ENCODE data around the gene LAMTOR2.
A peak's percentile ranks its signal among the peaks of the same experiment; 100 is the strongest.
"Not testable (repeated sequence)": the region's sequence is repeated elsewhere in the genome, so short reads cannot be mapped to it uniquely, and the experiment has no call there.

Gene LAMTOR2

GRCh38 chr1:156052862-156053767, 1.5 kb upstream of the LAMTOR2 start:
- peak; percentile 56 for DNase-seq

GRCh38 chr1:156053768-156054499, 648 bp upstream of the LAMTOR2 start, which contains the start of gene UBQLN4:
UBQLN4 (minus strand) TSS chr1:156053798; CDS start chr1:156053701, 97 bp downstream.
- peak; percentile 85 for DNase-seq

GRCh38 chr1:156055281-156056048, 883 bp downstream of the LAMTOR2 start:
- no peak for DNase-seq

- no peak for DNase-seq
Observed at GRCh38 chr1:156056326-156056849, 1.8 kb downstream of the LAMTOR2 start.

GRCh38 chr1:156060937-156061636, 6.5 kb downstream of the LAMTOR2 start, which contains the start of gene RAB25:
RAB25 (plus strand) TSS chr1:156061160; CDS start chr1:156061401, 241 bp downstream.
- no peak for DNase-seq

GRCh38 chr1:156062189-156062588, 7.6 kb downstream of the LAMTOR2 start:
- no peak for DNase-seq

- DNase-seq = no peak
Observed at GRCh38 chr1:156063997-156064285, 9.4 kb downstream of the LAMTOR2 start.

GRCh38 chr1:156064615-156065014, 10.0 kb downstream of the LAMTOR2 start:
- DNase-seq = no peak

- DNase-seq = no peak
Observed at GRCh38 chr1:156065212-156065611, 10.6 kb downstream of the LAMTOR2 start.

- no peak for DNase-seq
Observed at GRCh38 chr1:156065871-156066270, 11.3 kb downstream of the LAMTOR2 start.

- DNase-seq = no peak
Observed at GRCh38 chr1:156067262-156067661, 12.7 kb downstream of the LAMTOR2 start.

- DNase-seq = no peak
Observed at GRCh38 chr1:156069490-156070455, 15.2 kb downstream of the LAMTOR2 start.

- DNase-seq = no peak
Observed at GRCh38 chr1:156070548-156070947, 16.0 kb downstream of the LAMTOR2 start.

GRCh38 chr1:156071332-156071816, 16.8 kb downstream of the LAMTOR2 start:
- not testable (repeated sequence) for DNase-seq

GRCh38 chr1:156072251-156072650, 17.7 kb downstream of the LAMTOR2 start:
- no peak for DNase-seq

- no peak for DNase-seq
Observed at GRCh38 chr1:156073110-156073687, 18.6 kb downstream of the LAMTOR2 start.

- no peak for DNase-seq
Observed at GRCh38 chr1:156073740-156074139, 19.2 kb downstream of the LAMTOR2 start.

- no peak for DNase-seq
Observed at GRCh38 chr1:156074661-156075060, 20.1 kb downstream of the LAMTOR2 start.

GRCh38 chr1:156075162-156075561, 20.6 kb downstream of the LAMTOR2 start:
- DNase-seq = no peak

GRCh38 chr1:156075775-156076204, 21.2 kb downstream of the LAMTOR2 start:
- DNase-seq = no peak
